HepG2 (cell line): ENCODE data around the gene CCDC14. TPM values are rescaled to one million over a fixed set of nuclear protein-coding genes. Genes with fewer than 3 reads are reported as not detected.

Experiments
- ATAC-seq: fragments of 200-7000 bp; cut with Tn5 transposase; 3 replicates; pipeline ENCODE4 v1.9.1; 2020; ENCODE audit warnings: mild to moderate bottlenecking, moderate library complexity
- BruUV-seq: library from RNA; stranded (reverse); fragments of 400-500 nt; replicated peaks from 2 replicates; lab custom pipeline; 2021; lab: Mats Ljungman, UMichigan
- CTCF ChIA-PET: fragments of 300-600 bp; formaldehyde crosslinking; extraction: SDS; loops from one replicate; lab custom pipeline; 2021; ENCODE audit warnings: low total read pairs, inconsistent platforms, low intra/inter-chr PET ratio; lab: Yijun Ruan, JAX
- POLR2A ChIA-PET: fragments of 350-600 bp; sonication (Branson Sonifier 250); formaldehyde crosslinking; loops from one replicate; lab custom pipeline; 2020; ENCODE audit warnings: antibody characterized with exemption, inconsistent platforms; lab: Yijun Ruan, JAX
- DNase-seq: peaks from one replicate; pipeline ENCODE4 v3.0.0-alpha.2; 2015; ENCODE audit warnings: low spot score
- FAIRE-seq: peaks from 3 replicates; lab custom pipeline; 2011; peaks lifted over from hg19 to GRCh38; lab: Jason Lieb, UNC
- H2AFZ ChIP-seq: one replicate; pipeline ENCODE4 v1.6.1; 2011; ENCODE audit warnings: low read length, inconsistent platforms
- H3K27ac ChIP-seq: fragments of 300-600 bp; 3 replicates; pipeline ENCODE4 v1.8.0; 2011; ENCODE audit warnings: mixed run types, mild to moderate bottlenecking, mixed read lengths, low read length, inconsistent platforms; ENCODE audit not compliant: insufficient read depth; ENCODE audit errors: extremely low read length
- H3K27me3 ChIP-seq, 2 experiments: fragments of 200-600 bp in 1 of 2; 2 replicates in 1 of 2; 3 replicates in 1 of 2; pipeline versions ENCODE4 v1.6.0 to v1.8.0; 2011; ENCODE audit warnings: low read length in 2 of 2, mild to moderate bottlenecking in 2 of 2, moderate library complexity in 2 of 2, inconsistent platforms in 1 of 2; ENCODE audit not compliant: insufficient read depth in 2 of 2, control insufficient read depth in 1 of 2
- H3K36me3 ChIP-seq, 2 experiments: fragments of 200-600 bp in 1 of 2; replicated peaks in 1 of 2; 2 replicates in 1 of 2; 3 replicates in 1 of 2; pipeline versions ENCODE4 v1.5.1 to v1.8.0; 2011; ENCODE audit warnings: low read length in 2 of 2, inconsistent platforms in 1 of 2; ENCODE audit not compliant: insufficient read depth in 2 of 2, control insufficient read depth in 1 of 2
- H3K4me1 ChIP-seq: 2 replicates; pipeline ENCODE4 v1.5.1; 2012; ENCODE audit warnings: low read length, inconsistent platforms; ENCODE audit not compliant: insufficient read depth
- H3K4me2 ChIP-seq: 2 replicates; pipeline ENCODE4 v1.6.0; 2011; ENCODE audit warnings: low read depth, low read length, inconsistent platforms
- H3K4me3 ChIP-seq, 3 experiments: fragments of 200-600 bp in 1 of 3; sonication (generic), shearing (Covaris generic) in 1 of 3; replicated peaks in 1 of 3; 2 replicates each; pipeline ENCODE4 v1.5.1; 2011 to 2016; ENCODE audit warnings: low read length in 3 of 3, inconsistent platforms in 2 of 3, low read depth in 2 of 3, mild to moderate bottlenecking in 2 of 3, control low read depth in 1 of 3, mixed read lengths in 1 of 3; ENCODE audit not compliant: insufficient read depth in 1 of 3
- H3K79me2 ChIP-seq: one replicate; pipeline ENCODE4 v1.6.1; 2011; ENCODE audit warnings: low read length, inconsistent platforms; ENCODE audit not compliant: insufficient read depth
- H3K9ac ChIP-seq: 2 replicates; pipeline ENCODE4 v1.6.0; 2011; ENCODE audit warnings: mild to moderate bottlenecking, low read depth, low read length, inconsistent platforms; ENCODE audit not compliant: insufficient read depth
- H3K9me3 ChIP-seq: 2 replicates; pipeline ENCODE4 v1.5.1; 2012; ENCODE audit warnings: mild to moderate bottlenecking, low read length
- H4K20me1 ChIP-seq: 2 replicates; pipeline ENCODE4 v1.6.0; 2011; ENCODE audit warnings: inconsistent platforms, mild to moderate bottlenecking, low read length, moderate library complexity; ENCODE audit not compliant: insufficient read depth
- CREM ChIP-seq, 2 experiments: sonication (generic) in 1 of 2; formaldehyde crosslinking in 1 of 2; IDR thresholded peaks; 2 replicates each; pipeline versions ENCODE4 v1.4.0 to v1.6.1; 2016 to 2020; ENCODE audit warnings: antibody characterized with exemption in 1 of 2, mild to moderate bottlenecking in 1 of 2, missing genetic modification reagents in 1 of 2
- EEA1 ChIP-seq: sonication (generic); formaldehyde crosslinking; IDR thresholded peaks from 2 replicates; pipeline ENCODE4 v1.5.1; 2020; ENCODE audit warnings: mild to moderate bottlenecking, missing genetic modification reagents, borderline replicate concordance
- ETV6 ChIP-seq: sonication (generic); formaldehyde crosslinking; conservative IDR thresholded peaks from 2 replicates; pipeline ENCODE4 v1.4.0; 2020; ENCODE audit warnings: missing genetic modification reagents
- FOXP1 ChIP-seq, 2 experiments: fragments of 450-650 bp in 1 of 2; IDR thresholded peaks; 2 replicates each; pipeline ENCODE4 v1.6.1; 2017 to 2018; ENCODE audit warnings: antibody characterized with exemption in 1 of 2
- GATAD2A ChIP-seq: IDR thresholded peaks from 2 replicates; pipeline ENCODE4 v1.6.1; 2016
- MNT ChIP-seq: fragments of 450-650 bp; IDR thresholded peaks from 2 replicates; pipeline ENCODE4 v1.6.1; 2016
- NONO ChIP-seq, 2 experiments: fragments of 450-650 bp in 1 of 2; sonication (generic) in 1 of 2; formaldehyde crosslinking in 1 of 2; IDR thresholded peaks in 1 of 2; conservative IDR thresholded peaks in 1 of 2; 2 replicates each; pipeline versions ENCODE4 v1.6.1 to v1.8.0; 2017 to 2022; ENCODE audit warnings: mild to moderate bottlenecking in 1 of 2, missing genetic modification reagents in 1 of 2, moderate library complexity in 1 of 2
- RBM39 ChIP-seq: fragments of 200-400 bp; formaldehyde crosslinking; IDR thresholded peaks from one replicate; pipeline ENCODE4 v1.6.1; 2018; ENCODE audit warnings: antibody characterized with exemption, mild to moderate bottlenecking, low read depth, low read length; ENCODE audit not compliant: poor library complexity, severe bottlenecking
- TRIM22 ChIP-seq: fragments of 450-650 bp; IDR thresholded peaks from 2 replicates; pipeline ENCODE4 v1.6.1; 2017
- ZNF136 ChIP-seq: sonication (generic); formaldehyde crosslinking; IDR thresholded peaks from 2 replicates; pipeline ENCODE4 v1.8.1; 2022; ENCODE audit warnings: low read depth, mild to moderate bottlenecking, moderate library complexity, missing genetic modification reagents
- ZNF160 ChIP-seq: sonication (generic); formaldehyde crosslinking; IDR thresholded peaks from 2 replicates; pipeline ENCODE4 v1.8.0; 2022; ENCODE audit warnings: mild to moderate bottlenecking, inconsistent platforms, missing genetic modification reagents
- ZNF276 ChIP-seq: sonication (generic); formaldehyde crosslinking; IDR thresholded peaks from 2 replicates; pipeline ENCODE4 v1.4.0; 2020; ENCODE audit warnings: mild to moderate bottlenecking, low read depth, missing genetic modification reagents
- WGBS: methylation state at CpG from one replicate; pipeline ENCODE4 v1.1.6; 2017; ENCODE audit warnings: low lambda C conversion rate; 5-methylcytosine and 5-hydroxymethylcytosine counted together
- in situ Hi-C: cut with HindIII; loops from 2 replicates; pipeline ENCODE4 v1.10.0; 2017; ENCODE audit warnings: low pct_unique_long_range_greater_than_20kb; ENCODE audit not compliant: extremely low pct_ligation_motif_present
- intact Hi-C: fragments of 100-400 bp; cut with micrococcal nuclease; formaldehyde crosslinking; loops from one replicate; pipeline ENCODE4 v1.10.0; 2022; ENCODE audit not compliant: unreplicated experiment
- polyA plus RNA-seq, 8 experiments: library from polyadenylated mRNA; depleted of rRNA in 3 of 8; stranded (reverse) in 7 of 8; unstranded in 1 of 8; fragments of >200 nt; fragmentation: Illumina TruSeq in 4 of 8; extraction: Trizol in 4 of 8; gene quantifications; 2 replicates each; pipeline versions ENCODE4 v1.2.1 to v1.2.3, GENCODE V29; 2011 to 2016; ENCODE audit warnings: low read depth in 4 of 8, missing spikeins in 1 of 8, mixed read lengths in 1 of 8; ENCODE audit not compliant: insufficient read depth in 1 of 8
- total RNA-seq, 5 experiments: library from RNA; depleted of rRNA; stranded (reverse); fragments of >200 nt; fragmentation: Illumina TruSeq; extraction: Trizol; gene quantifications; 2 replicates each; pipeline ENCODE4 v1.2.3, GENCODE V29; 2016; ENCODE audit warnings: low read depth in 1 of 5

Gene CCDC14
- total and polyA plus RNA-seq, 2 of the 13 experiments (the other 11 are each of a cell fraction or from before 2014, with no cell fraction given), result 48.7 to 49.0 TPM

GRCh38 chr3:123920383-123920782 lies 40.6 kb downstream of the CCDC14 start:
- no peaks in the 10 kb centered on the region for H3K79me2 ChIP-seq
- 94% methylated on average over 1 of the region's 1 CpG for WGBS
- H4K20me1 ChIP-seq, result no peaks in the 10 kb centered on the region
- BruUV-seq, result no TSS peak
- no peak overlapping the region for H3K4me2 ChIP-seq
- DNase-seq, result no peak
- in situ Hi-C loops (no loop called here), intact Hi-C loops (no loop called here)
- H3K27me3 ChIP-seq, result no peaks in the 10 kb centered on the region
- peaks cover 0 to 21% of the 10 kb centered on the region in 2 experiments; a peak in 2 of 5 replicates for H3K36me3 ChIP-seq
- no peak for FAIRE-seq
- ChIA-PET CTCF (no interaction called here), POLR2A (no interaction called here)
- no peak overlapping the region for H3K9ac ChIP-seq
- no peak overlapping the region for H3K27ac ChIP-seq
- no peak for TF ChIP-seq ETV6 (CRISPR knock-in tag)
- TF ChIP-seq FOXP1 (IDR thresholded peaks at IDR 0.05), result no peak
- no peak for TF ChIP-seq FOXP1 (CRISPR knock-in tag; IDR thresholded peaks at IDR 0.05)
- peak; percentile 76; the same call in 1 of the 2 replicates for TF ChIP-seq ZNF136 (CRISPR knock-in tag)
- TF ChIP-seq TRIM22, result no peak
- no peak for TF ChIP-seq ZNF160 (CRISPR knock-in tag)
- no peak overlapping the region for H2AFZ ChIP-seq
- no peaks in the 10 kb centered on the region for H3K4me1 ChIP-seq
- peaks cover 14% of the 10 kb centered on the region; the same call in 1 of the 2 replicates for H3K9me3 ChIP-seq
- ATAC-seq, result no peak
- no peak overlapping the region for H3K4me3 ChIP-seq

GRCh38 chr3:123919353-123919752 lies 41.7 kb downstream of the CCDC14 start:
- CTCF ChIA-PET, result no interaction called here
- Histone ChIP-seq H3K9me3 (peaks cover 14% of the 10 kb centered on the region; the same call in 1 of the 2 replicates), H3K4me2 (no peak overlapping the region), H3K27me3 (no peaks in the 10 kb centered on the region), H4K20me1 (no peaks in the 10 kb centered on the region), H3K4me1 (no peaks in the 10 kb centered on the region), H2AFZ (no peak overlapping the region), H3K9ac (no peak overlapping the region), H3K27ac (no peak overlapping the region), H3K4me3 (no peak overlapping the region), H3K36me3 (peaks cover 2 to 21% of the 10 kb centered on the region in 2 experiments; a peak in 2 of 5 replicates), H3K79me2 (no peaks in the 10 kb centered on the region)
- no peak for DNase-seq
- ATAC-seq, result no peak
- in situ Hi-C loops (no loop called here), intact Hi-C loops (no loop called here)
- POLR2A ChIA-PET, result no interaction called here
- 100% methylated on average over 1 of the region's 3 CpGs for WGBS
- no peak for FAIRE-seq
- no TSS peak for BruUV-seq
- no peak for TF ChIP-seq MNT
- no peak for TF ChIP-seq EEA1 (CRISPR knock-in tag)
- TF ChIP-seq ZNF276, result no peak
- TF ChIP-seq RBM39, result no peak
- TF ChIP-seq GATAD2A (CRISPR knock-in tag), result no peak
- TF ChIP-seq NONO (IDR thresholded peaks at IDR 0.05), result no peak
- TF ChIP-seq NONO (CRISPR knock-in tag; conservative IDR thresholded peaks at IDR 0.05), result no peak
- no peak for TF ChIP-seq CREM (IDR thresholded peaks at IDR 0.05)
- no peak for TF ChIP-seq CREM (CRISPR knock-in tag; IDR thresholded peaks at IDR 0.05)
